ENCODE measurements around the gene CMSS1. TPM values are rescaled to one million over a fixed set of nuclear protein-coding genes. Genes with fewer than 3 reads are reported as not detected.
"Not testable (repeated sequence)": the region's sequence is repeated elsewhere in the genome, so short reads cannot be mapped to it uniquely, and the experiment has no call there.

The CMSS1 gene
- polyA plus RNA-seq, 1 donor from 2014 or later: 22.7 TPM

GRCh38 chr3:99836681-99837080 is 19.0 kb downstream of the CMSS1 start:
- Mint-ChIP-seq H3K9me3 (no peaks in the 10 kb centered on the region), H3K4me1 (no peaks in the 10 kb centered on the region), H3K27me3 (no peaks in the 10 kb centered on the region), H3K27ac (no peak overlapping the region), H3K4me3 (no peak overlapping the region), H3K36me3 (no peaks in the 10 kb centered on the region)

DNA sequence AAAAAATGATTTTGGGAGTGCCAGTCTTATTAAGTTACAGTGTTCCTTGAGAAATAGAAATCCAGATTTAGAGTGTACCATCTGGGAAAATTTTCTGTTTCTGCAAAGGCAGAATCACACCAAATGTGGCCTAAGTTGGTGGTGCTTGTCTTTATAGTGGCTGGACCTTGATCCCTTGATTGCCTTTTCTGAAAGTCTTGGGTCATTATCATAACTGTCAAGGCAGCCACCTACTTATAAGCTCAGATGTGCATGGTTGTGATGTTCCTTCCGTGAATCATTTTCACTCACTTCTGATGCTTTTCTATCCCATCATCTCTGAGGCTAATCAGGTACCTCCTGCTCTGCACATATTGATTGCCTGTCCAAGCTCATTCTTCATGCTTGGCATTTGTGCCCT is 20.1 kb downstream of the CMSS1 start:
- Mint-ChIP-seq H3K36me3 (no peaks in the 10 kb centered on the region), H3K27ac (no peak overlapping the region), H3K9me3 (no peaks in the 10 kb centered on the region), H3K4me3 (no peak overlapping the region), H3K4me1 (no peaks in the 10 kb centered on the region), H3K27me3 (no peaks in the 10 kb centered on the region)

DNA sequence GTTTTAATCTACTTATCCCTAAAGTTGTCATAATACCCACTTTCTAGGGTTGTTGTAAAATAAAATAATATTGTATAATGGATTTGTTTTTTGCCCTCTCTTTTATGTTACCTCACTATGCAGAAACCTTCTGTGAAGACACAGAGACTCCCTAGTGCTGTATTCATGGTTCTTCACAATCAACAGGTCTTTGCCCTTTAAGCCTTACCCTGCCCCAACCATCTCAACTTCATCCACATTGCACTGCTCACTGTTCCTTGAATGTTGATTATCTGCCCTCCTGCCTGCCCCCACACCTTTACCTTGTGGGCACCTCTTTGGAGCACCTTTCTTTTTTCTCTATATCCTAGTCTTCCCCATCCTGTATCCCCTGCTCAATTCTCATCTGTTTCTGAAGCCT is 21.1 kb downstream of the CMSS1 start:
- Mint-ChIP-seq H3K27me3 (no peaks in the 10 kb centered on the region), H3K4me1 (peaks cover 0 to 2% (median 1%) of the 10 kb centered on the region in 3 donors), H3K36me3 (no peaks in the 10 kb centered on the region), H3K27ac (no peak overlapping the region), H3K4me3 (no peak overlapping the region), H3K9me3 (no peaks in the 10 kb centered on the region)

- no peaks in the 10 kb centered on the region for H3K36me3 Mint-ChIP-seq
- no peaks in the 10 kb centered on the region for H3K9me3 Mint-ChIP-seq
- H3K27ac Mint-ChIP-seq: no peak overlapping the region
- no peak overlapping the region for H3K4me3 Mint-ChIP-seq
- H3K27me3 Mint-ChIP-seq: no peaks in the 10 kb centered on the region
- H3K4me1 Mint-ChIP-seq: peaks cover 0 to 3% (median 3%) of the 10 kb centered on the region in 3 donors
These were observed 22.0 kb downstream of the CMSS1 start for GRCh38 chr3:99839613-99840012.

DNA sequence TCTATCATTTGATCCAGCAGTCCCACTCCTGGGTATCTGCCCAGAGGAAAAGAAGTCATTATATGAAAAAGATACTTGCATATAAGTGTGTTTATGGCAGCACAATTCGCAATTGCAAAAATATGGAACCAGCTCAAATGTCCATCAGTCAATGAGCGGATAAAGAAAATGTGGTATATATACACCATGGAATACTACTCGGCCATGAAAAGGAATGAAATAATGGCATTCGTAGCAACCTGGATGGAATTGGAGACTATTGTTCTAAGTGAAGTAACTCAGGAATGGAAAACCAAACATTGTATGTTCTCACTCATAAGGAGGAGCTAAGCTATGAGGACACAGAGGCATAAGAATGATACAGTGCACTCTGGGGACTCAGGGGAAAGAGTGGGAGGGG is 24.3 kb downstream of the CMSS1 start:
- Mint-ChIP-seq H3K4me1 (peaks cover 9 to 11% (median 11%) of the 10 kb centered on the region in 3 donors), H3K27ac (peak overlapping the region in 1 of 3 donors; percentile 34)
- not testable (repeated sequence) for H3K27me3 Mint-ChIP-seq, H3K4me3 Mint-ChIP-seq, H3K9me3 Mint-ChIP-seq, H3K36me3 Mint-ChIP-seq

GRCh38 chr3:99842826-99843589 is 25.3 kb downstream of the CMSS1 start:
- H3K4me1 Mint-ChIP-seq: peaks cover 9 to 13% (median 11%) of the 10 kb centered on the region in 3 donors
- no peaks in the 10 kb centered on the region for H3K9me3 Mint-ChIP-seq
- no peaks in the 10 kb centered on the region for H3K36me3 Mint-ChIP-seq
- no peaks in the 10 kb centered on the region for H3K27me3 Mint-ChIP-seq
- H3K27ac Mint-ChIP-seq: no peak overlapping the region
- no peak overlapping the region for H3K4me3 Mint-ChIP-seq

DNA sequence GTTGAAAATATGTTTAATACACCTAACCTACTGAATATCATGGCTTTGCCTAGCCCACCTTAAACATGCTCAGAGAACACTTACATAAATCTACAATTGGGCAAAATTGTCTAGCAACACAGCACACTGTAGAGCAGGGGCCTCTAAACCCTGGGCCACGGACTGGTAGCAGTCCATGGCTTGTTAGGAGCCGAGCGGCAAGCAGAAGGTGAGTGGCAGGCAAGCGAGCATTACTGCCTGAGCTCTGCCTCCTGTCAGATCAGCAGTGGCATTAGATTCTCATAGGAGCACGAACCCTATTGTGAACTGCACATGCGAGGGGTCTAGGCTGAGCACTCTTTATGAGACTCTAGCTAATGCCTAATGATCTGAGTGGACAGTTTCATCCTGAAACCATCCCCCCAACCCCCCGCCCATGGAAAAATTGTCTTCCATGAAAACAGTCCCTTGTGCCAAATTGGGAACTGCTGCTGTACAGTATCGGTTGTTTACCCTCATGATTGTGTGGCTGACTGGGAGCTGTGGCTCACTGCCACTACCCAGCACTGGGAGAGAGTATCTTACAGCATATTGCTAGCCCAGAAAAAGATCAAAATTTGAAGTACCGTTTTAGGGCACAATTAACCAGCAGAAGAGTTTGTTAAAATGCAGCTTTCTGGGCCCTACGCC is 26.1 kb downstream of the CMSS1 start:
- no peaks in the 10 kb centered on the region for H3K9me3 Mint-ChIP-seq
- H3K27ac Mint-ChIP-seq: no peak overlapping the region
- no peak overlapping the region for H3K4me3 Mint-ChIP-seq
- no peaks in the 10 kb centered on the region for H3K36me3 Mint-ChIP-seq
- H3K4me1 Mint-ChIP-seq: peaks cover 9 to 13% (median 11%) of the 10 kb centered on the region in 3 donors
- H3K27me3 Mint-ChIP-seq: no peaks in the 10 kb centered on the region

DNA sequence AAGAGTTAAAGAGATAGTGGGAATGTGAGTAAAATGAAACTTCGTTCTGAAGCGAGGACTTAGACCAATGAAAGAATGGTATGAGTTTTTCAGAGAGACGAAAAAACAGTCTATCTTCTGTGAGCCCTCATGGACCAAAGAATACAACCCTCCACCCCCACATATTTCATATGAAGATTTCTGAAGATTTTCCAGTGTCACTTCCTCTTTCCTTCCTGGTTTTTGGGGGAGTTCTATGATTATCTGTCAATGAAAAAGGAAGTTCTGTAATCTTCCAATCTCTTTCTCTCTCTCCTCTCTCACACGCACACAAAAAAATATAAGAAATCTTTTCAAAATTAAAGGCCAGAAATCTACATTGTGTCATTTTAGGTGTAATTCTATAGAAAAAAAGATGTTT is 27.7 kb downstream of the CMSS1 start:
- no peaks in the 10 kb centered on the region for H3K36me3 Mint-ChIP-seq
- no peak overlapping the region for H3K27ac Mint-ChIP-seq
- no peaks in the 10 kb centered on the region for H3K9me3 Mint-ChIP-seq
- peak overlapping the region in 2 of 4 donors; percentile 4 to 41 for H3K4me3 Mint-ChIP-seq
- no peaks in the 10 kb centered on the region for H3K27me3 Mint-ChIP-seq
- H3K4me1 Mint-ChIP-seq: peaks cover 9 to 13% (median 11%) of the 10 kb centered on the region in 3 donors

DNA sequence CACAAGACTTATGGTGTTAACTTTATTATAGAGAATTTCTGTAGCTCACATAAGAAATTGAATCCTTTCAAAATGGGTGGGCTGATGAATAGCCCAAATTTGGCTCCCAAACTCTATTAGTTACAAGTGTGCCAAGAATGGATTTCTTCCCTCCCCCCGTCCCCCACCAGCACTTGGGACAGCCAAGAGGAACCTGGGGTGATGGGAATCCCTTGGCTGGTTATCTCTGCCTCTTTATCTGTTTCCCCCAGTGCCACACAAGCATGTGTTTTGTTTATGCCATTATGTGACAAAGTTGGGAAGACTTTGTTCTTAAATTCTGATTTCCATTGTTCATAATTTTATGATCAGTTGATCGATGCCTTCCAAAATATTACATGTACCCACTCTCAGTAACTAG is 28.3 kb downstream of the CMSS1 start:
- H3K27ac Mint-ChIP-seq: no peak overlapping the region
- H3K4me3 Mint-ChIP-seq: no peak overlapping the region
- no peaks in the 10 kb centered on the region for H3K27me3 Mint-ChIP-seq
- no peaks in the 10 kb centered on the region for H3K9me3 Mint-ChIP-seq
- no peaks in the 10 kb centered on the region for H3K36me3 Mint-ChIP-seq
- H3K4me1 Mint-ChIP-seq: peaks cover 9 to 13% (median 11%) of the 10 kb centered on the region in 3 donors

- H3K9me3 Mint-ChIP-seq: no peaks in the 10 kb centered on the region
- no peaks in the 10 kb centered on the region for H3K27me3 Mint-ChIP-seq
- H3K27ac Mint-ChIP-seq: no peak overlapping the region
- H3K36me3 Mint-ChIP-seq: no peaks in the 10 kb centered on the region
- peaks cover 9 to 13% (median 11%) of the 10 kb centered on the region in 3 donors for H3K4me1 Mint-ChIP-seq
- no peak overlapping the region for H3K4me3 Mint-ChIP-seq
These were observed 29.0 kb downstream of the CMSS1 start for GRCh38 chr3:99846477-99847160.

GRCh38 chr3:99848433-99848832 is 30.8 kb downstream of the CMSS1 start:
- peaks cover 9 to 11% (median 11%) of the 10 kb centered on the region in 3 donors for H3K4me1 Mint-ChIP-seq
- no peak overlapping the region for H3K27ac Mint-ChIP-seq
- H3K36me3 Mint-ChIP-seq: no peaks in the 10 kb centered on the region
- H3K4me3 Mint-ChIP-seq: no peak overlapping the region
- H3K9me3 Mint-ChIP-seq: no peaks in the 10 kb centered on the region
- no peaks in the 10 kb centered on the region for H3K27me3 Mint-ChIP-seq

- H3K36me3 Mint-ChIP-seq: no peaks in the 10 kb centered on the region
- no peaks in the 10 kb centered on the region for H3K9me3 Mint-ChIP-seq
- no peaks in the 10 kb centered on the region for H3K27me3 Mint-ChIP-seq
- no peak overlapping the region for H3K4me3 Mint-ChIP-seq
- no peak overlapping the region for H3K27ac Mint-ChIP-seq
- H3K4me1 Mint-ChIP-seq: peaks cover 3 to 11% (median 7%) of the 10 kb centered on the region in 3 donors
These were observed 32.9 kb downstream of the CMSS1 start for GRCh38 chr3:99850608-99851007.

DNA sequence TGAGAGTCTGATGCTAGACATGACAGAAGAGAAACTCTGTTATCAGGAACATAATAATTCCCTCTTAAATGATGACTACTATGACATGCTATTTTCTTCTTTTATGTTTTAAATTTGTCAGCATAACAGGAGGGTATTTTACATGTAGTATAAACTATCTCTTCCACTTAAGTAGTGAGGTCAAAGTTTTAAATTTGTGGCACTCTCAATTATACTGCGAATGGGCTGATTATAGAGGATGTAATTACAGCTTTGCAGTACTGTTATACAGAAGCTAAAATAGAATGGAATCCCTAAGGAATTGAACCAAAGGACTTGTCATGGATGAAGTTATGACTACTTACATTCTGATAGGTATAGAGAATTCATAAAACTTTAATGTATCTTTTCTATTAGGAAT is 34.3 kb downstream of the CMSS1 start:
- no peaks in the 10 kb centered on the region for H3K9me3 Mint-ChIP-seq
- no peaks in the 10 kb centered on the region for H3K27me3 Mint-ChIP-seq
- H3K36me3 Mint-ChIP-seq: no peaks in the 10 kb centered on the region
- no peak overlapping the region for H3K27ac Mint-ChIP-seq
- H3K4me3 Mint-ChIP-seq: no peak overlapping the region
- H3K4me1 Mint-ChIP-seq: peaks cover 3 to 6% (median 5%) of the 10 kb centered on the region in 3 donors

GRCh38 chr3:99852851-99853250 is 35.2 kb downstream of the CMSS1 start:
- no peak overlapping the region for H3K4me3 Mint-ChIP-seq
- H3K4me1 Mint-ChIP-seq: peaks cover 1 to 6% (median 5%) of the 10 kb centered on the region in 3 donors
- no peak overlapping the region for H3K27ac Mint-ChIP-seq
- H3K36me3 Mint-ChIP-seq: no peaks in the 10 kb centered on the region
- no peaks in the 10 kb centered on the region for H3K27me3 Mint-ChIP-seq
- H3K9me3 Mint-ChIP-seq: no peaks in the 10 kb centered on the region

- no peak overlapping the region for H3K27ac Mint-ChIP-seq
- H3K4me1 Mint-ChIP-seq: peaks cover 0 to 6% (median 5%) of the 10 kb centered on the region in 3 donors
- no peaks in the 10 kb centered on the region for H3K27me3 Mint-ChIP-seq
- H3K4me3 Mint-ChIP-seq: no peak overlapping the region
- H3K9me3 Mint-ChIP-seq: no peaks in the 10 kb centered on the region
- no peaks in the 10 kb centered on the region for H3K36me3 Mint-ChIP-seq
These were observed 37.2 kb downstream of the CMSS1 start for GRCh38 chr3:99854756-99855298.

All from IgD-negative memory B cell (primary cell).